ENCODE measurements around the gene OR10V1. TPM values are rescaled to one million over a fixed set of nuclear protein-coding genes. Genes with fewer than 3 reads are reported as not detected.
A peak's percentile ranks its signal among the peaks of the same experiment; 100 is the strongest.

Gene OR10V1
- total RNA-seq, 1 donor from 2014 or later, result not detected

DNA sequence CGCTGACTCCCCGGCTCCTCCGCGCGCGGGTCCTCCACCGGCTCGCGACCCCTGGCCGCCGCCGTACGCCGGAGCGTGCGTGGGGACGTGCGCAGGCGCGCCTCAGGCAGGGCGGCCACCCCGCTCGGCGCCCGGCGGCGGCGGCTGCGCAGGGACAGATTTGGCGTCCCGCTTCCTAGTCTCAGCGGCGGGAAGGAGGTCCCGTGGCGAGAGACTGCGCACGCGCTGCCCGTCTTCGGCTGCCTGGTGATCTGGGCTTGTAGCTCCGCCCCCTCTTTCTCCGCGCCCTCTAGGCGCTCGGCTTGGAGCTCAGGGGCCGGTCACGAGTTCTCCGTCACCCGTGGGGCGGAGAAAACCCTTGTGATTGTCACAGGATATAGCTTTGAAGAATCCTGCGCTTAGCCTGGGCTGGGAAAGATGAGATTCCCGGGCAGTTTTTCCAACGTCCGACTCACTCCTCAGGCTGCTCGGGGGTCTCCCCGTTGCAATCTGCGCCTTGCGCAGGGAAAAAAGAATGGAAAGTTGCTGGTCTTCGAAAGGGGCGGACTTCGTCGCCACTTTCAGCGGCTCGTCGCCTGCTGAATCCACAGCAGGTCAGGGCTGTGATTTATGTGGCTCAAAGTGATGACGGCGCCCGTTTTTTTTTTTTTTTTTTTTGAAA, 44.6 kb downstream of the OR10V1 start, which contains the start of gene PATL1:
Gene PATL1 (minus strand): TSS at position 88 of the 661 bp plus-strand sequence. CDS start 142 bp downstream, outside the sequence.
- DNase-seq, result peak; percentile 100

- no peak for DNase-seq
Observed at GRCh38 chr11:59668188-59668949, 45.3 kb downstream of the OR10V1 start.

GRCh38 chr11:59667812-59668187, 45.8 kb downstream of the OR10V1 start:
- no peak for DNase-seq

DNA sequence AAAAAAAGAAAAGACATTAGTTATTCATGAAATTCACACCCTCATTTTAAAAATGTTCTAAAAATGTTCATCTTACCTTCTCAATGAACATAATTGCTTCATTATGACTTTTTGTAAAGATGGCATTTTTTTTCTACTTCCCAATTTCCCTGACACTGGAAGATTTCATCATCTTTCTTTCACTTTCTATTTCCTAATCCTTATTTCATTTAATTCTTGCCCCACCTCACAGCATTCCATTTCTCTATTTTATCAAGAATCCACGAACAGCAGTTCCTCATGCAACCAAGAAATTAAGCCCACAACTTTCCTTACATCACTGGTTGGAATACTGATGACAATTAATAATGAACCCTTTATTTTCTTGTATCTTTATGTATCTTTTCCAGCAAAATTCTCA, 46.7 kb downstream of the OR10V1 start:
- no peak for DNase-seq

Other genes starting within 250 kb of the OR10V1 start
- gene OR4D10, start 240.5 kb downstream of the OR10V1 start, total RNA-seq, result not detected
- not detected for gene OR4D11, start 210.3 kb downstream of the OR10V1 start, total RNA-seq
- gene OR4D9, start 202.3 kb downstream of the OR10V1 start, total RNA-seq, result not detected
- gene OSBP, start 98.1 kb downstream of the OR10V1 start, total RNA-seq, result 78.6 TPM
- gene PATL1, start 44.8 kb downstream of the OR10V1 start, total RNA-seq, result 10.9 TPM
- gene STX3, start 41.5 kb upstream of the OR10V1 start, total RNA-seq, result 11.4 TPM
- 42.6 TPM for gene MRPL16, start 96.9 kb upstream of the OR10V1 start, total RNA-seq
- not detected for gene CBLIF, start 131.7 kb upstream of the OR10V1 start, total RNA-seq
- 40.5 TPM for gene TCN1, start 152.6 kb upstream of the OR10V1 start, total RNA-seq
- gene OOSP3, start 164.9 kb upstream of the OR10V1 start, total RNA-seq, result not detected
- not detected for gene OOSP1, start 224.6 kb upstream of the OR10V1 start, total RNA-seq